ENCODE data around the gene UXS1.
"Not testable (repeated sequence)": the region's sequence is repeated elsewhere in the genome, so short reads cannot be mapped to it uniquely, and the experiment has no call there.

DNA sequence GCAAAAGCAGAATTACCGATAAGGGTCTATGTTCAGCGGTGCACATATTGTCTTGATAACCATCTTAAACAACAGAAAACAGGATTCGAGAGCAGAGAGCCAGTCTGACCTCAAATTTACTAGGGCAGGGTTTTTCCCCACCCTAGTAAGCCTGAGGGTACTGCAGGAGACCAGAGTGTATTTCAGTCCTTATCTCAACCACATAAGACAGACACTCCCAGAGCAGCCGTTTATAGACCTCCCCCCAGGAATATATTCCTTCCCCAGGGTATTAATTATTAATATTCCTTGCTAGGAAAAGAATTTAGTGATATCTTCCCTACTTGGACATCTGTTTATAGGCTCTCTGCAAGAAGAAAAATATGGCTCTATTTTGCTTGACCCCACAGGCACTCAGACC is 41.3 kb upstream of the UXS1 start:
- TF ChIP-seq, protein P1, sequence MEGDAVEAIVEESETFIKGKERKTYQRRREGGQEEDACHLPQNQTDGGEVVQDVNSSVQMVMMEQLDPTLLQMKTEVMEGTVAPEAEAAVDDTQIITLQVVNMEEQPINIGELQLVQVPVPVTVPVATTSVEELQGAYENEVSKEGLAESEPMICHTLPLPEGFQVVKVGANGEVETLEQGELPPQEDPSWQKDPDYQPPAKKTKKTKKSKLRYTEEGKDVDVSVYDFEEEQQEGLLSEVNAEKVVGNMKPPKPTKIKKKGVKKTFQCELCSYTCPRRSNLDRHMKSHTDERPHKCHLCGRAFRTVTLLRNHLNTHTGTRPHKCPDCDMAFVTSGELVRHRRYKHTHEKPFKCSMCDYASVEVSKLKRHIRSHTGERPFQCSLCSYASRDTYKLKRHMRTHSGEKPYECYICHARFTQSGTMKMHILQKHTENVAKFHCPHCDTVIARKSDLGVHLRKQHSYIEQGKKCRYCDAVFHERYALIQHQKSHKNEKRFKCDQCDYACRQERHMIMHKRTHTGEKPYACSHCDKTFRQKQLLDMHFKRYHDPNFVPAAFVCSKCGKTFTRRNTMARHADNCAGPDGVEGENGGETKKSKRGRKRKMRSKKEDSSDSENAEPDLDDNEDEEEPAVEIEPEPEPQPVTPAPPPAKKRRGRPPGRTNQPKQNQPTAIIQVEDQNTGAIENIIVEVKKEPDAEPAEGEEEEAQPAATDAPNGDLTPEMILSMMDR (IDR thresholded peaks at IDR 0.05) = not testable (repeated sequence)
- not testable (repeated sequence) for TF ChIP-seq POLR2A (IDR thresholded peaks at IDR 0.05)
